CD4-positive, alpha-beta T cell (primary cell): Measurements from ENCODE around the gene TMEM63C. TPM values are rescaled to one million over a fixed set of nuclear protein-coding genes. Genes with fewer than 3 reads are reported as not detected.

ENCODE experiments used
- ATAC-seq: fragments of 200-7000 bp; cut with Tn5 transposase; one replicate; pipeline ENCODE4 v1.10.0; 2022; ENCODE audit warnings: mild to moderate bottlenecking; ENCODE audit not compliant: poor library complexity
- CTCF ChIA-PET: fragments of 350-600 bp; sonication (Branson Sonifier 250); formaldehyde crosslinking; loops from one replicate; lab custom pipeline; 2021; ENCODE audit warnings: antibody characterized with exemption, inconsistent platforms; lab: Charles Lee
- POLR2A ChIA-PET: fragments of 350-600 bp; sonication (Branson Sonifier 250); formaldehyde crosslinking; loops from one replicate; lab custom pipeline; 2021; ENCODE audit warnings: antibody characterized with exemption, inconsistent platforms; lab: Charles Lee
- DNase-seq, 14 experiments: peaks; one replicate each; pipeline ENCODE4 v3.0.0-alpha.2; 2013 to 2020; ENCODE audit warnings: mixed read lengths in 2 of 14
- H3K27ac ChIP-seq, 2 donors: one replicate each; pipeline versions ENCODE4 v1.5.1 to v1.7.0; 2013; ENCODE audit warnings: low read length in 2 of 2, low read depth in 1 of 2, mild to moderate bottlenecking in 1 of 2
- H3K27me3 ChIP-seq, 2 experiments: 1 replicate in 1 of 2; 2 replicates in 1 of 2; pipeline versions ENCODE4 v1.6.1 to v1.7.0; 2013; ENCODE audit warnings: low read length in 2 of 2, control low read depth in 1 of 2, mild to moderate bottlenecking in 1 of 2, moderate library complexity in 1 of 2; ENCODE audit not compliant: insufficient read depth in 2 of 2, control insufficient read depth in 1 of 2
- H3K36me3 ChIP-seq: one replicate; pipeline ENCODE4 v1.6.1; 2013; ENCODE audit warnings: low read length, control low read depth; ENCODE audit not compliant: insufficient read depth
- H3K4me1 ChIP-seq: one replicate; pipeline ENCODE4 v1.6.1; 2013; ENCODE audit warnings: low read length, control low read depth; ENCODE audit not compliant: insufficient read depth
- H3K4me3 ChIP-seq: one replicate; pipeline ENCODE4 v1.5.1; 2013; ENCODE audit warnings: mild to moderate bottlenecking, low read length, moderate library complexity
- H3K9me3 ChIP-seq, 2 experiments: 1 replicate in 1 of 2; 2 replicates in 1 of 2; pipeline versions ENCODE4 v1.6.1 to v1.7.0; 2013; ENCODE audit warnings: low read length in 2 of 2, mild to moderate bottlenecking in 2 of 2, control low read depth in 1 of 2, moderate library complexity in 1 of 2; ENCODE audit not compliant: control insufficient read depth in 1 of 2, insufficient read depth in 1 of 2
- H3K27ac Mint-ChIP-seq: one replicate; pipeline ENCODE4 v1.8.0; 2020; ENCODE audit warnings: mixed read lengths
- H3K27me3 Mint-ChIP-seq: one replicate; pipeline ENCODE4 v1.8.0; 2021; ENCODE audit warnings: mixed read lengths
- H3K36me3 Mint-ChIP-seq: one replicate; pipeline ENCODE4 v1.8.0; 2021; ENCODE audit warnings: low read depth, mixed read lengths
- H3K4me1 Mint-ChIP-seq: one replicate; pipeline ENCODE4 v1.8.0; 2021; ENCODE audit warnings: low read depth, mixed read lengths
- H3K4me3 Mint-ChIP-seq: one replicate; pipeline ENCODE4 v1.8.0; 2020; ENCODE audit warnings: mild to moderate bottlenecking, mixed read lengths
- H3K9me3 Mint-ChIP-seq: one replicate; pipeline ENCODE4 v1.8.0; 2020; ENCODE audit warnings: mixed read lengths
- intact Hi-C, 2 experiments: fragments of 100-400 bp; cut with DNase I in 1 of 2; cut with micrococcal nuclease in 1 of 2; formaldehyde crosslinking; loops; one replicate each; pipeline versions ENCODE4 v1.15.1 to v1.9.0; 2023 to 2025; cut with DNase I, micrococcal nuclease
- polyA plus RNA-seq, 2 donors: library from polyadenylated mRNA; unstranded; fragments of 120-200 nt; gene quantifications; one replicate each; pipeline ENCODE4 v1.2.1, GENCODE V29; 2013
- total RNA-seq, 174 experiments: library from RNA in 2 of 174; stranded (reverse) in 2 of 174; gene quantifications; one replicate each; pipeline ENCODE4 v1.2.3 and lab custom pipeline; 2021 to 2026
- TF ChIP-seq, protein P1 (sequence below): fragments of 200-600 bp; IDR thresholded peaks from one replicate; pipeline ENCODE4 v1.8.0; 2022; ENCODE audit warnings: antibody characterized with exemption, mild to moderate bottlenecking

The TMEM63C gene
- total RNA-seq (under 1 TPM; 0.58 to 0.89 TPM), total RNA-seq (lab: John Stamatoyannopoulos, UW) (0 to 2.1 (median 0.70) reads per million in 172 experiments)
- polyA plus RNA-seq (2013, experiment 1 of 2), result 1.9 TPM
- polyA plus RNA-seq (2013, experiment 2 of 2), result 1.3 TPM

DNA sequence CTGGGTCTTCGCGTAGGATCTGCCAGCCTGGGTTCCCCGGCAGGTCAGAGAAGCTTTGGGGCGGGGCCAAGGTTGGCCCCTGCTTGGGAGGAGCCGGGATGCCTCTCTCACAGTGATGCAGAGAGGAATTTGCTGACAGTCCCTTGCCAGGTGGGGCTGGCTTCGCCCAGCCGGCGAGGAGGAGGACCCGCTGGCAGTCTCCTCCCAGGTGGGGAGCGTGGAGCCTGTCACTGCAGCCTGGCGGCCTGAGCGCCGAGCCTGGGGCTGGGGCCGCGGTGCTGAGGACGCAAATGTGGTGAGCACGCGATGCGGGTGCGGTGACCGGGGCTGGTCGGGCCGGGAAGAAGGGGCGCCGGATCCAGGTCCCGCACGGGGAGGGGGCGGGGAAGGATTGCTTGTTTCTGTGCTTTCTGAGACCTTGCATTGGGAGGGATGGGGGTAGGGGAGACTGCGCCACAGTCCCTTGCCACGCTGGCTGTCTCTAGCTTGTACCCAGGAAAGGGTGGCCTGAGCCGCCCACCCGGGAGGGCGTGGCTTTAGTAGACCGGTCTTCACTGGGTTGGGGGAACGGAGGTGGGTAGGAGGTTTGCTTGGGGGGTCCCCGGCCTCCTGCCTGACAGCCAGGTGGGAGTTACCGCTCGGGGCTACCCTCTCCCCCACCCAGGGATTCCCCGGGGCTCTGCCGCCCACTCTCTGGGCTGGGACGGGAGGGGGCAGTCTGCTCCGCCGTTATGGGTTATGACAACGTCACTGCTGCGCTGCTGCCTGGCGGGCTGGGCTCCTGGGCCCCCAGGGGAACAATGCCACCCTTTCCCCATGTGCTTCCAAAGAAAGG lies at the start of gene TMEM63C:
TMEM63C (plus strand) TSS at position 196 of the 835 bp plus-strand sequence. CDS start 37,016 bp downstream, outside the sequence.
- Histone ChIP-seq H3K4me1 (peaks cover 26% of the 10 kb centered on the region), H3K4me3 (peak within 1 kb of the TSS; percentile 66), H3K27ac (no peak within 1 kb of the TSS), H3K36me3 (no peaks in the 10 kb centered on the region), H3K9me3 (peaks cover 0 to 7% of the 10 kb centered on the region in 2 experiments), H3K27me3 (peaks cover 0 to 26% of the 10 kb centered on the region in 2 experiments)
- TF ChIP-seq, protein P1, sequence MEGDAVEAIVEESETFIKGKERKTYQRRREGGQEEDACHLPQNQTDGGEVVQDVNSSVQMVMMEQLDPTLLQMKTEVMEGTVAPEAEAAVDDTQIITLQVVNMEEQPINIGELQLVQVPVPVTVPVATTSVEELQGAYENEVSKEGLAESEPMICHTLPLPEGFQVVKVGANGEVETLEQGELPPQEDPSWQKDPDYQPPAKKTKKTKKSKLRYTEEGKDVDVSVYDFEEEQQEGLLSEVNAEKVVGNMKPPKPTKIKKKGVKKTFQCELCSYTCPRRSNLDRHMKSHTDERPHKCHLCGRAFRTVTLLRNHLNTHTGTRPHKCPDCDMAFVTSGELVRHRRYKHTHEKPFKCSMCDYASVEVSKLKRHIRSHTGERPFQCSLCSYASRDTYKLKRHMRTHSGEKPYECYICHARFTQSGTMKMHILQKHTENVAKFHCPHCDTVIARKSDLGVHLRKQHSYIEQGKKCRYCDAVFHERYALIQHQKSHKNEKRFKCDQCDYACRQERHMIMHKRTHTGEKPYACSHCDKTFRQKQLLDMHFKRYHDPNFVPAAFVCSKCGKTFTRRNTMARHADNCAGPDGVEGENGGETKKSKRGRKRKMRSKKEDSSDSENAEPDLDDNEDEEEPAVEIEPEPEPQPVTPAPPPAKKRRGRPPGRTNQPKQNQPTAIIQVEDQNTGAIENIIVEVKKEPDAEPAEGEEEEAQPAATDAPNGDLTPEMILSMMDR, result no peak
- DNase-seq (peak; percentile 6 to 75 (median 34)), ATAC-seq (peak; percentile 78)
- Mint-ChIP-seq H3K9me3 (no peaks in the 10 kb centered on the region), H3K4me3 (peak within 1 kb of the TSS; percentile 86), H3K27me3 (peaks cover 53% of the 10 kb centered on the region), H3K27ac (no peak within 1 kb of the TSS), H3K4me1 (peaks cover 18% of the 10 kb centered on the region), H3K36me3 (no peaks in the 10 kb centered on the region)
- intact Hi-C loops, result no loop called here
- ChIA-PET POLR2A (no interaction called here), CTCF (no interaction called here)

GRCh38 chr14:77131871-77132486 lies 49.6 kb upstream of the TMEM63C start:
- no peaks in the 10 kb centered on the region for H3K4me1 Mint-ChIP-seq
- peaks cover 96% of the 10 kb centered on the region for H3K27me3 Mint-ChIP-seq
- POLR2A ChIA-PET, result no interaction called here
- ATAC-seq (no peak), DNase-seq (no peak)
- TF ChIP-seq, protein P1, result no peak
- no peaks in the 10 kb centered on the region for H3K9me3 Mint-ChIP-seq
- Histone ChIP-seq H3K9me3 (peaks cover 0 to 14% of the 10 kb centered on the region in 2 experiments), H3K27ac (no peak overlapping the region), H3K36me3 (no peaks in the 10 kb centered on the region), H3K4me1 (no peaks in the 10 kb centered on the region), H3K4me3 (no peak overlapping the region), H3K27me3 (peaks cover 40 to 63% of the 10 kb centered on the region in 2 experiments)
- H3K27ac Mint-ChIP-seq, result no peak overlapping the region
- intact Hi-C loops, result no loop called here
- H3K4me3 Mint-ChIP-seq, result no peak overlapping the region
- no peaks in the 10 kb centered on the region for H3K36me3 Mint-ChIP-seq
- CTCF ChIA-PET, result no interaction called here

DNA sequence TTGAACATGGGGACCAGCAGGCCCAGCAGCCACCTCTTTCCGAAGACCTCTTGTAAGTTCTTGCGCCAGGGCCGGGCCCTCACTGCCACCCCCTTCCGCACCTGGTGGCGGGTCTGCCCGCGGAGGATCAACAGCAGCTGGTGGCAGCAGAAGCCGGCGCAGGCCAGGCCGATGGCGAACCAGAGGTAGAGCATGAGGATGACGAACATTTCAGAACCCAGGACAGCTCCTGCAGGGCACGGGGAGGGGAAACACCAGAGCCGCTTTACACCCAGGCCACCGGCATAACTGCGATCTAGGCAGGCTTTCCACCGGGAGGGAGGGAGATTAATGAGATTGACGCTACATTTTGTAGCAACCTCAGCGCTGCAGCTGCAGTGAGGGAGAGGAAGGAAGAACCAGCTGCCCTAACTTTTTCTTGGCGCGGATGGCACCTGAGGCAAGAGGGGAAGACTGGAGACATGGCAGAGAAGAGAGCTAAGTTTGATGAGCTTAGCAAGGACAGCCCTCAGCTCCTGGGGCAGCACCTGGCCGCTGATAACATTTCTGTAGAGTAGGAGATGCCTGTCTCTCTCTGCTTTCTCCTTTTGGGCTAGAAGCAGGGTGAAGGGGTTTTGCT lies 47.8 kb upstream of the TMEM63C start:
- H3K9me3 Mint-ChIP-seq, result no peaks in the 10 kb centered on the region
- H3K4me3 Mint-ChIP-seq, result no peak overlapping the region
- TF ChIP-seq, protein P1, result no peak
- no peak overlapping the region for H3K27ac ChIP-seq
- DNase-seq (peak; percentile 12 to 77 (median 38)), ATAC-seq (peak; percentile 90)
- no peaks in the 10 kb centered on the region for H3K36me3 Mint-ChIP-seq
- H3K4me3 ChIP-seq, result no peak overlapping the region
- CTCF ChIA-PET, result interaction anchor here (1.2 kb wide), 1 partner anchor 10 kb away, joined by 3 read pairs; no protein-coding TSS in a partner anchor
- peaks cover 50 to 58% of the 10 kb centered on the region in 2 experiments for H3K27me3 ChIP-seq
- peaks cover 96% of the 10 kb centered on the region for H3K27me3 Mint-ChIP-seq
- no peaks in the 10 kb centered on the region for H3K4me1 ChIP-seq
- no peaks in the 10 kb centered on the region for H3K36me3 ChIP-seq
- POLR2A ChIA-PET, result no interaction called here
- intact Hi-C loops, result no loop called here
- H3K9me3 ChIP-seq, result peaks cover 0 to 14% of the 10 kb centered on the region in 2 experiments
- no peak overlapping the region for H3K27ac Mint-ChIP-seq
- peaks cover 4% of the 10 kb centered on the region for H3K4me1 Mint-ChIP-seq
